NT2/D1 (cell line): Measurements from ENCODE around the gene SH3BP1.
A peak's percentile ranks its signal among the peaks of the same experiment; 100 is the strongest.

Source experiments
- DNase-seq: peaks from one replicate; pipeline ENCODE4 v3.0.0-alpha.2; 2011; ENCODE audit warnings: low read depth, low spot score
- H3K27me3 ChIP-seq: 2 replicates; pipeline ENCODE4 v1.6.0; 2011; ENCODE audit warnings: mild to moderate bottlenecking; ENCODE audit not compliant: insufficient read length, insufficient read depth
- H3K36me3 ChIP-seq: 2 replicates; pipeline ENCODE4 v1.6.1; 2011; ENCODE audit warnings: mild to moderate bottlenecking, low read length, mixed read lengths; ENCODE audit not compliant: insufficient read depth, insufficient read length
- H3K4me1 ChIP-seq: 2 replicates; pipeline ENCODE4 v1.5.1; 2011; ENCODE audit not compliant: insufficient read depth, insufficient read length
- H3K4me3 ChIP-seq: 2 replicates; pipeline ENCODE4 v1.5.1; 2011; ENCODE audit warnings: low read depth; ENCODE audit not compliant: insufficient read length
- H3K9ac ChIP-seq: 2 replicates; pipeline ENCODE4 v1.6.0; 2011; ENCODE audit warnings: low read depth; ENCODE audit not compliant: insufficient read length
- H3K9me3 ChIP-seq: 2 replicates; pipeline ENCODE4 v1.5.1; 2011; ENCODE audit warnings: mild to moderate bottlenecking, low read length; ENCODE audit not compliant: insufficient read depth
- SUZ12 ChIP-seq: IDR thresholded peaks from 2 replicates; pipeline ENCODE4 v1.6.1; 2011; ENCODE audit not compliant: insufficient read length, insufficient read depth; ENCODE audit errors: extremely low read depth
- YY1 ChIP-seq: IDR thresholded peaks from 2 replicates; pipeline ENCODE4 v1.6.1; 2011; ENCODE audit not compliant: insufficient read length, insufficient read depth
- ZNF274 ChIP-seq: IDR thresholded peaks from 2 replicates; pipeline ENCODE4 v1.6.1; 2011; ENCODE audit warnings: mild to moderate bottlenecking, low read depth, low read length

Gene SH3BP1

DNA sequence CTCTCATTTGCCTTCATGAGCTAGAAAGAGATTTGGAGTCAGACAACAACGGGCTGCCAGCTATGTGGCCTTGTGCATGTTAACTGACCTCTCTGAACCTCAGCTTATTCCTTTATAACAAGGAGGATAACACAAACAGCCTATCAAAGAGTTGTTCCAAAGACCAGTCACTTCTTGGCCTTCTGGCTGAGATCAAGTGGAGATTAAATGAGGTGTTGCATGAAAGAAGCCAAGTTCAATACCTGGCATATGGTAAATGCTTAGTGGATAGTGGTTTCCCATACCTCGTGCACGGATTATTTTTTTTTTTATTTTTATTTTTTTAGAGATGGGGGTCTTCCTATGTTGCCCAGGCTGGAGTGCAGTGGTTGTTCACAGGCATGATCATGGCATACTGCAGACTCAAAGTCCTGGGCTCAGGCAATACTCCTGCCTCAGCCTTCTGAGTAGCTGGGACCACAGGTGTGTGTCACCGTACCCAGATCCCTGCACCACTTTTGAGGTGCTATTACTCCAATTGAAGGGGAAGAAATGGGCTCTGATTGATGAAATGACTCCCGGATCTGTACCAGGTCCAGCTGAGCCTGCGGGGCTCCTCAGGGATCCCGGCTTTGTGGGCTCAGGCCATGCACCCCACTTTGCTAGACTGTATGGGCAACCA is 40.9 kb downstream of the SH3BP1 start:
- H3K9ac ChIP-seq, result no peak overlapping the region
- peaks cover 2% of the 10 kb centered on the region for H3K4me1 ChIP-seq
- H3K27me3 ChIP-seq, result no peaks in the 10 kb centered on the region
- H3K9me3 ChIP-seq, result no peaks in the 10 kb centered on the region
- no peak for DNase-seq
- TF ChIP-seq ZNF274 (no peak), SUZ12 (no peak)
- peaks cover 18% of the 10 kb centered on the region for H3K36me3 ChIP-seq
- no peak overlapping the region for H3K4me3 ChIP-seq

DNA sequence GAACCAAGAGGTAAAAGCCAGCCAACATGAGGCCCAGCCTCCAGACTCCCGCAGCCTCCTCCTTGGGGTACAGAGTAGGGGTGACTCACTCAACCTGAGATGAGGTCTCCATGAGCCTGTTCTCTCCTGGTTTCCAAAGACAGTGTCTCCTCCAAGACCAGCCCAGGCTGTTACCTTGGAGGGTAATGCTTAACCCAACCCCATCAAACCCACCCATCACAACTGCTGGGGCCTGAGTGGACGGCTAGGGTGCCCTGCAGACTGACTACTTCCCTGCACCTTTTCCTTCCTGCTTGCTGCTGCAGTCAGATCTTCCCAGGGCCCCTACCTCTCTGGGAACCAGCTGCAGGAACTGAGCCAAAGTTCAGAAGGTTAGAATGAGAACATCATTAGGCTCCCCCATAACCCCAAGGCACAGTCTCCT is 41.5 kb downstream of the SH3BP1 start:
- peaks cover 18% of the 10 kb centered on the region for H3K36me3 ChIP-seq
- peaks cover 2% of the 10 kb centered on the region for H3K4me1 ChIP-seq
- DNase-seq, result no peak
- no peaks in the 10 kb centered on the region for H3K27me3 ChIP-seq
- H3K9me3 ChIP-seq, result no peaks in the 10 kb centered on the region
- TF ChIP-seq SUZ12, result no peak
- H3K4me3 ChIP-seq, result no peak overlapping the region
- H3K9ac ChIP-seq, result no peak overlapping the region

DNA sequence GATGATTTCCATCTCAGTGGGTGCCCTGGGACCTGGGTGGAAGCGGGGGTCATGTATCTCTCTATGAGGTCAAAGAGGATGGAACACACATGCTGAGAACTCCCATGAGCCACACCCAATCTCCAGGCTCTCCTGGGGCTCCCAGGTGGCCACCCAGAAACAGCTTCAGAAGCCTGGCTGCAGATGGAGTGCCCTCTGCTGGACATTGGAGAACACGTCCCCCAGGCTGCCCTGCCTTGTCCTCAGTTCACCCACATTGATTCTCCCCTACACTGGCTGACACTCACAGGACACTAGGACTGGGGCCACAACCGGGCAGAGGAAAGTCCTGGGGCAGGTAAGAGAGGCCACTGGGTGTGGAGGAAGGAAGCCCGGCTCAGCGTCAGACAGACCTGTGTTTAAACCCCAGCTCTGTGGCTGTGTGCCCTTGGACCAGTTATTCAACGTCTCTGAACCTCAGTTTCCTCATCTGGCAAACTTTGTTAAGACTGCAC is 42.1 kb downstream of the SH3BP1 start:
- no peak overlapping the region for H3K4me3 ChIP-seq
- H3K27me3 ChIP-seq, result no peaks in the 10 kb centered on the region
- no peak for DNase-seq
- no peak overlapping the region for H3K9ac ChIP-seq
- H3K4me1 ChIP-seq, result peaks cover 2% of the 10 kb centered on the region
- no peak for TF ChIP-seq SUZ12
- no peak for TF ChIP-seq YY1
- no peak for TF ChIP-seq ZNF274
- no peaks in the 10 kb centered on the region for H3K9me3 ChIP-seq
- peaks cover 18% of the 10 kb centered on the region for H3K36me3 ChIP-seq

DNA sequence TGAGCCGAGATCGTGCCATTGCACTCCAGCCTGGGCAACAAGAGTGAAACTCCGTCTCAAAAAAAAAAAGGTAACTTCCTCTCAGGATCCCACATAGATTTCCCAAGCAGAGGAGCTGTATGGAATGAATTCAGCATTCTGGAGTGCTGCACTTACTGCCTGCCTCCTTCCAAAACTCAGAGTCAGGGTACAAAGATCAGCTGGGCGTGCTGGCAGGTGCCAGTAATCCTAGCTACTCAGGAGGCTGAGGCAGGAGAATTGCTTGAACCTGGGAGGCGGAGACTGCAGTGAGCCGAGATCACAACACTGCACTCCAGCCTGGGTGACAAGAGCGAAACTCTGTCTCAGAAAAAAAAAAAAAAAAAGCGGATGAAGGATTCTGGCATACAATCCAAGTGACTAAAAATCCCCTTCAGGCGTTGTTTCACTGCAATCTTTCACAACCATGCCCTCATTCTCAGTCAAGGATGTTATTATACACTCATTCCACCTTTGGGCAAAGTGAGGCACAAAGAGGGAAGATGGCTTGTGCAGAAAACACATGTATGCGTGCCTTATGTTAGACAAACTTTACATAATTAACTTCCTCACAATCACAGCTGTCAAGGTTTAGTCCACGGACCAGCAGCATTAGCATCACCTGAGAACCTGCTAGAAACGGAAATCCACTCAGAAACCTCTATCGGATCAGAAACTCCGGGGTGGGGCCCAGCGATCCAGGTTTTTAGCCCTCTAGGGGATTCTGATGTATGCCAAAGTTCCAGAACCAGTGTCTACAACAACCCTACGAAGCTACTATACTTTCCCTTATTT is 45.5 kb downstream of the SH3BP1 start:
- peaks cover 23% of the 10 kb centered on the region for H3K36me3 ChIP-seq
- TF ChIP-seq YY1 (no peak), ZNF274 (no peak), SUZ12 (no peak)
- DNase-seq, result no peak
- no peaks in the 10 kb centered on the region for H3K27me3 ChIP-seq
- no peak overlapping the region for H3K9ac ChIP-seq
- H3K4me3 ChIP-seq, result no peak overlapping the region
- H3K4me1 ChIP-seq, result no peaks in the 10 kb centered on the region
- no peaks in the 10 kb centered on the region for H3K9me3 ChIP-seq

DNA sequence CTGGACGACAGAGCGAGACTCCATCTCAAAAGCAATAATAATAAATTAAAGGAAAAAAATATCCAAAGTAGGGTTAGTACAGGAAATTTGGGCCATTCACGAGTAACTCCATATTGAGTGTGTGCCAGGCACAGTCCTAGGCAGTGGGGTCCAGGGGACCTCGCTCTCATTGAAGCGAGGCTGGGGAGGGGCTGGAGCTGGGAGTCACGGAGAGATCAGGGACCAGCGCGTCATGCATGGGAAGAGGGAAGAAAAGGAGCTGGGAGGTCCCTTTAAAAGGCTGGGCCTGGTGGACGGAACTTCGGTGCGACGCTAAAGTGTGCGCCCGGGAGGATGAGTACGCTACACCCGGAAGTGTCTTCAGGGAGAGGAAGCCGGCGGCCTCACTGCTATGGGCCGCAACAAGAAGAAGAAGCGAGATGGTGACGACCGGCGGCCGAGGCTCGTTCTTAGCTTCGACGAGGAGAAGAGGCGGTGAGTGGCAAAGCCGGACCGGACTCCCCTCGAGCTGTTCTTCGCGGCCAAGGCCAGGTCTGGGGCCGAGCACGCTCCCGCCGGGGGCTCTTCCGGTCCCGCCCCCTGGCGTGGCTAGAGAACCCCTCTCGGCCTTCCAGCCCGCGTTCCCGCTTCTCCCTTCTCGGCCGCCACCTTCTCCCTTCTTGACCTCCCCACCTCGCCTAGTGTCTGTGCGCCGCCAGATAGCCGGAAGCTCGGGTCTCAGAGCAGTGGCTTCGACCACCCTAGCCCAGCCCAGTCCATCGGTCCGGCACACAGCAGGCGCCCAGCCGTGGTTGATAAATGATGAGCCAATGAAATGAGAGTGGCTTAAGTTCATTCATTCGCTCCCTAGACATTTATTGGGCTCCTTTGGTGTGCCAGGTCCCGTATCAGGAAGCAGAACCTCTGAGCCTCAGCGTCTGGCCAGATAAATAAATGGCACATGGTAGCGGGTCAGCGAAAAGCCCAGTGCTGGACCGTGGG is 46.8 kb downstream of the SH3BP1 start, which contains the start of gene NOL12:
Gene NOL12 (plus strand): TSS at position 342 of the 981 bp plus-strand sequence. CDS start 50 bp downstream, at position 392.
- no peaks in the 10 kb centered on the region for H3K9me3 ChIP-seq
- peaks cover 31% of the 10 kb centered on the region for H3K36me3 ChIP-seq
- H3K9ac ChIP-seq, result peak within 1 kb of the TSS; percentile 95
- no peaks in the 10 kb centered on the region for H3K4me1 ChIP-seq
- H3K4me3 ChIP-seq, result peak within 1 kb of the TSS; percentile 91
- TF ChIP-seq ZNF274 (no peak), YY1 (no peak), SUZ12 (no peak)
- no peaks in the 10 kb centered on the region for H3K27me3 ChIP-seq
- DNase-seq, result peak; percentile 74

DNA sequence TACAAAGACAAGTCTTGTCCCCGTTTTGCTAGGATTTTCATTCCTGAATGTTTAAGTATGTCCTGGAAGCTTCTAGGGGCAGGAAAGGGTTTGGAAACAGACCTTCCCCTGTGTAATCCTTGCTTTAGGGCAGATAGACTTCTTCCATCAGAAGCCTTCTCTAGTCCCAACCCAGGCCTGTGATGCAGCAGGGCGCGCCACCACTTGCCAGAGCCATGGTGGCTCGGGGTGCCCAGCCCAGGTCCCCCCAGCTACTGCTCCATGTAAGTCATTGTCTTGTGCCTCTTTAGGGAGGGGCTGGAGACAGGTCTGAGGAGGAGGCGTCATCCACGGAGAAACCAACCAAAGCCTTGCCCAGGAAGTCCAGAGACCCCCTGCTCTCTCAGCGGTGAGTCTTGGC is 50.9 kb downstream of the SH3BP1 start:
- no peaks in the 10 kb centered on the region for H3K27me3 ChIP-seq
- no peak overlapping the region for H3K9ac ChIP-seq
- no peak for TF ChIP-seq YY1
- TF ChIP-seq SUZ12, result no peak
- TF ChIP-seq ZNF274, result no peak
- no peak overlapping the region for H3K4me3 ChIP-seq
- H3K36me3 ChIP-seq, result peaks cover 53% of the 10 kb centered on the region
- no peak for DNase-seq
- no peaks in the 10 kb centered on the region for H3K4me1 ChIP-seq
- no peaks in the 10 kb centered on the region for H3K9me3 ChIP-seq
